ENCODE results near the gene FBXL4. TPM values are rescaled to one million over a fixed set of nuclear protein-coding genes. Genes with fewer than 3 reads are reported as not detected.
A peak's percentile ranks its signal among the peaks of the same experiment; 100 is the strongest.

Gene FBXL4
- total and polyA plus RNA-seq, 12 donors: 4.1 to 34.5 (median 23.7) TPM

DNA sequence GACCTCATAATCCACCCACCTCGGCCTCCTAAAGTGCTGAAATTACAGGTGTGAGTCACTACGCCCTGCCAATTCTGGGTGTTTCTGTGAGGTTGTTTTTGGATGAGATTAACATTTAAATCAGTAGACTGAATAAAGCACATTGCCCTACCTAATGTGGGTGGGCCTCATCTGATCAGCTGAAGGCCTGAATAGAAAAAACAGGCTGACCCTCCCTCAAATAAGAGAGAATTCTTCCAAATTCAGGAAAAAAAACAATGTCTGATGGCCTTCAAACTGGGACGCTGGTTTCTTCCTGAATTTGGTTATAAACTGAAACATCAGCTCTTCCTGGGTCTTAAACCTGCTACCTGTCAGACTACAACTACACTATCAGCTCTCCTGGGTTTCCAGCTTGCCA, 62.4 kb downstream of the FBXL4 start:
- H3K27me3 ChIP-seq: no peaks in the 10 kb centered on the region
- no peaks in the 10 kb centered on the region for H3K36me3 ChIP-seq (replicated peaks in 1 of 2)
- no peak overlapping the region for H3K27ac ChIP-seq
- no peaks in the 10 kb centered on the region for H3K9me3 ChIP-seq (replicated peaks in 1 of 3)
- TF ChIP-seq POLR2A (IDR thresholded peaks at IDR 0.05): no peak
- TF ChIP-seq, protein P1, sequence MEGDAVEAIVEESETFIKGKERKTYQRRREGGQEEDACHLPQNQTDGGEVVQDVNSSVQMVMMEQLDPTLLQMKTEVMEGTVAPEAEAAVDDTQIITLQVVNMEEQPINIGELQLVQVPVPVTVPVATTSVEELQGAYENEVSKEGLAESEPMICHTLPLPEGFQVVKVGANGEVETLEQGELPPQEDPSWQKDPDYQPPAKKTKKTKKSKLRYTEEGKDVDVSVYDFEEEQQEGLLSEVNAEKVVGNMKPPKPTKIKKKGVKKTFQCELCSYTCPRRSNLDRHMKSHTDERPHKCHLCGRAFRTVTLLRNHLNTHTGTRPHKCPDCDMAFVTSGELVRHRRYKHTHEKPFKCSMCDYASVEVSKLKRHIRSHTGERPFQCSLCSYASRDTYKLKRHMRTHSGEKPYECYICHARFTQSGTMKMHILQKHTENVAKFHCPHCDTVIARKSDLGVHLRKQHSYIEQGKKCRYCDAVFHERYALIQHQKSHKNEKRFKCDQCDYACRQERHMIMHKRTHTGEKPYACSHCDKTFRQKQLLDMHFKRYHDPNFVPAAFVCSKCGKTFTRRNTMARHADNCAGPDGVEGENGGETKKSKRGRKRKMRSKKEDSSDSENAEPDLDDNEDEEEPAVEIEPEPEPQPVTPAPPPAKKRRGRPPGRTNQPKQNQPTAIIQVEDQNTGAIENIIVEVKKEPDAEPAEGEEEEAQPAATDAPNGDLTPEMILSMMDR (IDR thresholded peaks at IDR 0.05): no peak
- WGBS, 4 donors: 93 to 100% (median 96%) methylated on average over 3 of the region's 3 CpGs
- DNase-seq: no peak
- no peaks in the 10 kb centered on the region for H3K4me1 ChIP-seq (replicated peaks in 1 of 2)
- no peak overlapping the region for H3K4me3 ChIP-seq
- intact Hi-C loops (cut with DNase I): no loop called here

DNA sequence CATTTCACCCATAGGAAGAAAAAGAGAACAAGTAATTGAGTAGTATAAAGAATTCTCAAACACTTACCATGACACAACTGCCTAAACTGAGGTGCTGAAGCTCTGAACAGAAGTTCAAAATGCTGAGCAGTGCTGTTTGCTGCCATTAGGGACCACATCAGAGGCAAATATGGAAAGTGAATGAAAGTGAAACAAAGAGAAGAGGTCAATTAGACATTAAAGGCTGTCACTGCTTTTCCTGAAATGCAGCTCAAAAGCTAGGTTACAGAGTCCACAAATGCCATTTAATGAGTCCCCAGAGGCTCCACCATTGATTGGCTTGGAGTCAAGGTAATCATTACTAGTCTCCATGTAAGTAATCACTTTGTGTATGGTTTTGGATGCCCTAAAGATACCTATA, 67.3 kb downstream of the FBXL4 start:
- TF ChIP-seq, protein P1 (IDR thresholded peaks at IDR 0.05): no peak
- TF ChIP-seq POLR2A (IDR thresholded peaks at IDR 0.05): no peak
- no peak overlapping the region for H3K27ac ChIP-seq
- no peaks in the 10 kb centered on the region for H3K9me3 ChIP-seq (replicated peaks in 1 of 3)
- H3K4me1 ChIP-seq (replicated peaks in 1 of 2): peaks cover 0 to 12% of the 10 kb centered on the region in 2 donors
- DNase-seq: no peak
- no peaks in the 10 kb centered on the region for H3K36me3 ChIP-seq (replicated peaks in 1 of 2)
- no peaks in the 10 kb centered on the region for H3K27me3 ChIP-seq
- no peak overlapping the region for H3K4me3 ChIP-seq
- intact Hi-C loops (cut with DNase I): no loop called here

DNA sequence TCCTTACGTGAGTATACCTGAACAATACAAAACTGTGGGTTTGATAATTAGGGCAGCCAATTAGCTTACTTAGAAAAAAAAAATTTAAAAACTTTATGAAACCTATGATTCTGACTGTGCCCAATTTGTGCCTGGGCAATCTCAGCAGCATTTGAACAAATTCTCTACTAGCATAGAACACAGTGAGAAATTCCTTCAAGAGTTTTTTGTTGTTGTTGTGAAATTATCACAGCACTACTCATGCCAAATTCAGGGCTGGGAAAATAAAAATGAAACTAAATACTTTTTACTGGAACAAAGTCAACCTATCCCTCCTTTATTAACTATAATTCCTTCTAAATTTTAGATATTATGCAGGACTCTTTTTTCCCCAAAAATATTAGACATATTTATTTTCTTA, 70.5 kb downstream of the FBXL4 start:
- 0 to 97% (median 40%) methylated on average over 1 of the region's 1 CpG for WGBS, 4 donors
- H3K27me3 ChIP-seq: no peaks in the 10 kb centered on the region
- intact Hi-C loops (cut with DNase I): no loop called here
- no peak for DNase-seq
- no peaks in the 10 kb centered on the region for H3K36me3 ChIP-seq (replicated peaks in 1 of 2)
- no peaks in the 10 kb centered on the region for H3K9me3 ChIP-seq (replicated peaks in 1 of 3)
- no peak overlapping the region for H3K27ac ChIP-seq
- H3K4me3 ChIP-seq: no peak overlapping the region
- peaks cover 0 to 12% of the 10 kb centered on the region in 2 donors for H3K4me1 ChIP-seq (replicated peaks in 1 of 2)
- TF ChIP-seq, protein P1 (IDR thresholded peaks at IDR 0.05): no peak
- no peak for TF ChIP-seq POLR2A (IDR thresholded peaks at IDR 0.05)

DNA sequence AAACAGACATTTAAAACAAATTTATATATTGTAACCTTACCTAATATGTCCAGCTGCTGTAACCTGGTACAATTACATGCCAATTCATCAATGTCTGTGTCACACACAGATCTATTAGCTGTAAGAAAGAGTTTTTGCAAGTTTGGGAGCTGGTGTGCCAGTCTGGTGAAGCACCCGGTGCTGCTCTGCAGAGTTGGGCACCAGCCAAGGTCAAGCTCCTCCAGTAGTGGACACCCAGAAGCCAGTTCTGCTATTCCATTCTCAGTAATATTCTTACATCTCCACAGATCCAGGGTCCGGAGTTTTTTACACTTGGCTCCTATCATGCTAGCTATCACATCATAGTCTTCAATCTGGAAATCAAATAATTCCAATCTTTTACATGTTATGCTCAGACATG, 72.4 kb downstream of the FBXL4 start:
- DNase-seq: peak; percentile 56 to 83 (median 80)
- Histone ChIP-seq H3K9me3 (replicated peaks in 1 of 3) (no peaks in the 10 kb centered on the region), H3K27ac (no peak overlapping the region), H3K4me1 (replicated peaks in 1 of 2) (peaks cover 0 to 12% of the 10 kb centered on the region in 2 donors), H3K4me3 (no peak overlapping the region), H3K36me3 (replicated peaks in 1 of 2) (no peaks in the 10 kb centered on the region), H3K27me3 (no peaks in the 10 kb centered on the region)
- intact Hi-C loops (cut with DNase I): no loop called here
- WGBS, 4 donors: 47 to 50% (median 48%) methylated on average over 2 of the region's 2 CpGs
- TF ChIP-seq, protein P1 (IDR thresholded peaks at IDR 0.05): no peak
- no peak for TF ChIP-seq POLR2A (IDR thresholded peaks at IDR 0.05)
